Measurements from ENCODE around the gene DCAF10. TPM values are rescaled to one million over a fixed set of nuclear protein-coding genes. Genes with fewer than 3 reads are reported as not detected.

The DCAF10 gene
- total and polyA plus RNA-seq, 2 of the 8 experiments (the other 6 are each of a cell fraction or from before 2014, with no cell fraction given) = 7.1 to 15.0 TPM

DNA sequence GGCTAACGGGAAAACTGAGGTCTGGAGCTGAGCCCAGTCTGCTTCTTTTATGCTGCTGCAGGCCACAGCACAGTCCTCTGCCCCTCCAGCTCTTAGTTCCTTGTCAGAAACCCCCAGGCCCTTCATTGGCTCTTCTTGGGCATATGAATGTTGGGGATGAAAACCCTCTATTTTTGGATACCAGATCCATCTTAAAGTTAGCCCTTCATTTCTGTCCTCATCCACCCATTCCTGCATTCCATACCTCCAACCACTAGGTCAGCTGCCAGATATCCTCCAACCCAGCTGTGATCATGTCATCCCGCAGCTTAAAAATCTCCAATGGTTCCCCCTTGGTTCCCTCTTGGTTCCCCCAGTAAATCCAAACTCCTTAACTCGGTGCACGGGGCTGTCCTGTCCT is 105.2 kb downstream of the DCAF10 start:
- Histone ChIP-seq H3K36me3 (ENCODE audit: control insufficient read depth in 2 of 4, insufficient read depth in 4 of 4, low read length in 3 of 4) (no peaks in the 10 kb centered on the region), H3K4me1 (replicated peaks in 1 of 4; ENCODE audit: control insufficient read depth in 3 of 4, insufficient read depth in 4 of 4, low read length in 3 of 4) (peaks cover 0 to 8% (median 6%) of the 10 kb centered on the region in 4 experiments; a peak in 3 of 7 replicates), H2BK12ac (ENCODE audit: low read depth, low read length) (no peak overlapping the region), H2BK5ac (ENCODE audit: low read depth, low read length) (no peak overlapping the region), H3K4me2 (ENCODE audit: insufficient read depth in 1 of 2, low read depth in 2 of 2, low read length in 2 of 2) (no peak overlapping the region; a peak in 1 of 4 replicates), H3K4ac (replicated peaks; ENCODE audit: insufficient read length, low read depth, low read length) (no peak overlapping the region), H2BK120ac (replicated peaks; ENCODE audit: low read depth, low read length) (no peak overlapping the region), H3K79me1 (ENCODE audit: low read depth, low read length) (peaks cover 3% of the 10 kb centered on the region; the same call in 1 of the 2 replicates), H2AK5ac (ENCODE audit: low read depth, low read length) (no peak overlapping the region), H4K5ac (ENCODE audit: insufficient read length, low read depth, low read length) (no peak overlapping the region), H3K9me3 (ENCODE audit: insufficient read depth in 2 of 2, low read depth in 1 of 2, low read length in 1 of 2) (no peaks in the 10 kb centered on the region), H3K9ac (replicated peaks in 1 of 4; ENCODE audit: extremely low read depth in 1 of 4, low read depth in 3 of 4, low read length in 3 of 4) (no peak overlapping the region), H2BK15ac (ENCODE audit: low read length) (no peak overlapping the region), H2BK20ac (ENCODE audit: low read length) (no peak overlapping the region), H3K56ac (replicated peaks; ENCODE audit: insufficient read length, low read depth, low read length) (no peak overlapping the region), H3K27me3 (replicated peaks in 1 of 4; ENCODE audit: control insufficient read depth in 3 of 4, extremely low read depth in 1 of 4, insufficient read depth in 3 of 4, low read length in 3 of 4) (peaks cover 0 to 3% (median 0%) of the 10 kb centered on the region in 4 experiments; a peak in 3 of 7 replicates), H3K79me2 (ENCODE audit: control insufficient read depth in 1 of 2, insufficient read depth in 2 of 2, low read length in 2 of 2) (0 out of 4 replicates have a peak, but pooled peaks cover 0 to 6% of the 10 kb centered on the region in 2 experiments), H4K8ac (ENCODE audit: extremely low read depth, insufficient read depth, low read length) (no peak overlapping the region), H4K91ac (replicated peaks; ENCODE audit: insufficient read length, low read length) (no peak overlapping the region), H3K27ac (ENCODE audit: low read depth, low read length) (no peak overlapping the region), H4K20me1 (replicated peaks in 1 of 2; ENCODE audit: control insufficient read depth in 1 of 2, insufficient read depth in 2 of 2, low read length in 2 of 2) (peaks cover 0 to 2% of the 10 kb centered on the region in 2 experiments), H2AFZ (ENCODE audit: low read length) (no peak overlapping the region), H3K23me2 (ENCODE audit: low read depth, low read length) (peaks cover 6% of the 10 kb centered on the region), H3K14ac (ENCODE audit: insufficient read length) (no peak overlapping the region), H3K18ac (ENCODE audit: extremely low read depth, low read length) (no peak overlapping the region), H3K23ac (ENCODE audit: insufficient read length) (no peak overlapping the region), H3K4me3 (ENCODE audit: extremely low read depth in 1 of 4, insufficient read depth in 2 of 4, low read depth in 3 of 4, low read length in 4 of 4) (no peak overlapping the region)
- DNase-seq (ENCODE audit: low read depth in 1 of 2, low spot score in 2 of 2) (peak in 1 of 2 experiments; percentile 1), FAIRE-seq (no peak)
- WGBS, 2 experiments (ENCODE audit: extremely low coverage in 1 of 2, insufficient coverage in 1 of 2, insufficient read length in 1 of 2, insufficient replicate concordance in 2 of 2, low coverage in 1 of 2, low lambda C conversion rate in 2 of 2, missing lambda C conversion rate in 1 of 2) = 91% methylated on average over 4 of the region's 4 CpGs; no CpG with 5 or more reads in 1 of the 2 experiments
- CTCF ChIA-PET (ENCODE audit: partially characterized antibody) = interaction anchor here (0.8 to 2.1 kb wide), 8 partner anchors 10 to 357 kb away, joined by 3 to 6 read pairs (median 4); no protein-coding TSS in a partner anchor
- POLR2A ChIA-PET (ENCODE audit: partially characterized antibody) = no interaction called here
- TF ChIP-seq TAF1 (IDR thresholded peaks at IDR 0.05; ENCODE audit: low read depth, low read length) = no peak
- no peak for TF ChIP-seq CTBP2 (IDR thresholded peaks at IDR 0.05; ENCODE audit: borderline replicate concordance, insufficient read depth, insufficient read length, low read length)

All from H1 (cell line).